Pons (tissue), 1 donor: Measurements from ENCODE around the gene MYLK3.
"Not testable (repeated sequence)": the region's sequence is repeated elsewhere in the genome, so short reads cannot be mapped to it uniquely, and the experiment has no call there.

ENCODE experiments used
- DNase-seq: peaks from one replicate; pipeline ENCODE4 v3.0.0-alpha.2; 2016; ENCODE audit warnings: low spot score

MYLK3 gene

DNA sequence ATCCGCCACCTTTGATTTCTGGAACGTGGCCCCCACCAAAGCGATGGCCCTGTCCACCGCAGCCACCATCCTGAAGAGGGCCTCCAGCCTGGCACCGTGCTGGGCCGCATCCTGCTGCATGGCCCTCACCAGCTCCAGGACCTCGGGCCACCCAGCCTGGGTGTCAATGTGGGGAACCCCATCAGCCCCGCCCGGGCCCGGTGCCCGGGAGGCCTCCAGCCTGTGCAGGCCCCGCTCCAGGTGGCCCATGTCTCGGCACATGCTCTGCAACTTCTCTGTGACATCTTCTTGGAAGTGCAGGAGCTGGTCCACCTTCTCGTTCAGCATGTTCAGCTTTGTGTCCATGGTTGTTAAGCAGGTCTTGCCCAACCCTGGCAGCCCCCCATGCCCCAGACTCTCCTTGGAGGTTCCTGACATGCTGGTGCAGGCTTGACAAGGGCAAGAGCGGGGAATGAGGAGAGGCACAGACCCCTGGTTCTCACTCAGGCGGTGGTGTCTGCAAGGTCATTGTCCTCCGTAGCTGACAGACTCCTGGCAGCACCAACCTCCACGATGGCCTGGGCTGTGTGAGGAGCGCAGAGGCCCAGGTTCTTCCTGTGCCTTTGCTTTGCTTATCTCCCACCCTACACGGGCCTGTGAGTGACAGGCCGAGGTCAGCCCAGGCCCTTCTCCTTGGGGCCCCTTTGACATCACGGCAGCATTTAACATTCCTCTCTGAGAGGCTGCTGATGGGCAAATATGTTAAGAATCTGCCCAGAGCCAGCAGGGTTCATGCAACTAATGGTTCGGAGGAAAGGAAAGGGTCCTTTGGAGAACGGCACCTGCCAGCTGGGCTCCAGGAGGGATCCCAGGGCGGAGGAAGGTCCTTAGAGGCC lies at the start of gene MYLK3:
Gene MYLK3, minus strand, starts transcription at position 568 of the 875 bp plus-strand sequence. Its CDS starts 151 bp downstream, at position 417.
- no peak for DNase-seq

DNA sequence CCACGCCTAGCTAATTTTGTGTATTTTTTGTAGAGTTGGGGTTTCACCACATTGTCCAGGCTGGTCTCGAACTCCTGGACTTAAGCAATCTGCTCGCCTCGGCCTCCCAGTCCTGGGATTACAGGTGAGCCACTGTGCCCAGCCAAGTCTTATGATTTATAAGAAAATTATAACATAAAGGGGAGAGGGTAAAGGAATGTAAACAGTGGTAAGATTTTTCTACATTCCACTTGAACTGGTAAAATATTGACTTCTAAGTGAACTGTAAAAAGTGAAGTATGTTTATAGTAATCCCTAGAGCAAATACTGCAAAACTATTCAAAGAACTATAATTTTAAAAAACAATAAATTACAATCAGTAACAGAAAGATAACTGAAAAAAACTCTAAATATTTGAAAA lies 49.4 kb upstream of the MYLK3 start:
- no peak for DNase-seq

DNA sequence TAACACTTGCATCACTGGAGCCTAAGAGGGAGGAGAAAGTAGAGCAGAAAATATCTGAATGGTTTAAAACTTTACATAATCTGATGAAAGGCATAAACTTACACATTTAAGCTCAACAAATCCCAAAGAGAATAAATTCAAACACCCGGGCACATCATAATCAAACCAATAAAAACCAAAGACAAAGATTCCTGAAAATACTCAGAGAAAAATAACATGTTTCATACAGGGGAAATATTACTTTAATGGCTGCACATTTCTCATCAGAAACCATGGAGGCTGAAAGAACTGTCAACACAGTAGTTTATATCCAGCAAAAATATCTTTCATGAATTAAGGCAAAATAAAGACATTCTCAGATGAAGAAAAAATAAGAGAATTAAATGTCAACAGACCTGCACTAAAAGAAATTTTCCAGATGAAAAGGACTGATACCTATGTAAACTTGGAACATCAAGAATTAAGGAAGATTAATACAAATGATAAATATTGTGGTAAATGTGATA lies 48.7 kb upstream of the MYLK3 start:
- DNase-seq: no peak

DNA sequence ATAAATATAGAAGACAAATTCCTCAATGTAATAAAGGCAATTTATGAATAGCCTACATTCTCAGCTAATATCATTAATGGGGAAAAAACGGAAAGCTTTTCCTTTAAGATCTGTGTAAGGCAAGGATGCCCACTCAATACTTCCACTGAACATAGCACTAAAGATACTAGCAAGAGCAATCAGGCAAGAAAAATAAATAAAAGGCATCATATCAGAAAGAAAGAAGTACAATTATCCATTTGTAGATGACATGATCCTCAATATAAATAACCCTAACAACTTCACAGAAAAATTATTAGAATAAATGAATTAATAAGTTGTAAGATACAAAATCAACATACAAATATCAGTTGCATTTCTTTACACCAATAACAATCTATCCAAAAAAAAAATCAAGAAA lies 45.7 kb upstream of the MYLK3 start:
- DNase-seq: no peak

- DNase-seq: no peak
Measured at GRCh38 chr16:46790599-46791270, 42.6 kb upstream of the MYLK3 start.

DNA sequence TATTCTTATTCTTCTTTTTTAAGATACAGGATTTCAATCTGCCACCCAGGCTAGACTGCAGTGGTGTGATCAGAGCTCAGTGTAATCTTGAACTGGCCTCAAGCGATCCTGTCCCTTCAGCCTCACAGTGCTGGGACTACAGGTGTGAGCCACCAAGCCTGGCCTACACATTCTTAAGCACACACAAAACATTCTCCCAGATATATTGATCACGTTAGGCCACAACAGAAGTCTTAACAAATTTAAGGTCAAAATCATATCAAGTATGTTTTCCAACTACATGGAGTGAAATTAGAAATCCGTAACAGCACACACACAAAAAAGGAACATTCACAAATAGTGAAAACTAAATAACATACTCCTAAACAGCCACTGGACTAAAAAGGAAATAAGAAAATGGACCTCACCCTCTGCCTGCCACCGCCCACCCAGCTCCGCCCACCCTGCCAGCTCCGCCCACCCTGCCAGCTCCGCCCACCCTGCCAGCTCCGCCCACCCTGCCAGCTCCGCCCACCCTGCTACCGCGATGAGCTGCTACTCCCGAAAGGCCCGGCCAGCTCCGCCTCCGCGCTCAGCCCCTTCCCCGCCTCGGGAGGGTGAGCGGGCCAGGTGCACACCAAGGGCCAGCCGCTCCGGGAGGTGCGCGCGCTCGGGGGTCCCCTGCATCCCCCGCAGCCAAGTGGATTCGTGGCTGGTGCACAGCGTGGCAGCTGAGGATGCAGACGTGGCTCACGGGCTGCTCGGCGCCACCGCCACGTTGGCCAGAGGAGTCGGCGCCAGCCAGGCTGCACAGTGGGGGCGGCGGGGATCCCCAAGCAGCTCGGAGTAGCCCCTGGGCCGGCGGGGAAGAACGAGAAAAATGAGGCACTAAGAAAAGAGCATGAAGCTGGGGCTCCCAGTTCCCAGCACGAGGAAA lies 41.6 kb upstream of the MYLK3 start:
- peak; percentile 46 for DNase-seq

GRCh38 chr16:46788891-46789474 lies 40.8 kb upstream of the MYLK3 start:
- no peak for DNase-seq

GRCh38 chr16:46787909-46788308 lies 39.8 kb upstream of the MYLK3 start:
- no peak for DNase-seq

- no peak for DNase-seq
Measured at GRCh38 chr16:46785076-46785845, 37.1 kb upstream of the MYLK3 start.

- not testable (repeated sequence) for DNase-seq
Measured at GRCh38 chr16:46784569-46784968, 36.4 kb upstream of the MYLK3 start.

GRCh38 chr16:46783800-46784199 lies 35.7 kb upstream of the MYLK3 start:
- DNase-seq: no peak

GRCh38 chr16:46782320-46782719 lies 34.2 kb upstream of the MYLK3 start:
- no peak for DNase-seq

GRCh38 chr16:46777804-46778203 lies 29.7 kb upstream of the MYLK3 start:
- no peak for DNase-seq

GRCh38 chr16:46775214-46775613 lies 27.1 kb upstream of the MYLK3 start:
- no peak for DNase-seq

DNA sequence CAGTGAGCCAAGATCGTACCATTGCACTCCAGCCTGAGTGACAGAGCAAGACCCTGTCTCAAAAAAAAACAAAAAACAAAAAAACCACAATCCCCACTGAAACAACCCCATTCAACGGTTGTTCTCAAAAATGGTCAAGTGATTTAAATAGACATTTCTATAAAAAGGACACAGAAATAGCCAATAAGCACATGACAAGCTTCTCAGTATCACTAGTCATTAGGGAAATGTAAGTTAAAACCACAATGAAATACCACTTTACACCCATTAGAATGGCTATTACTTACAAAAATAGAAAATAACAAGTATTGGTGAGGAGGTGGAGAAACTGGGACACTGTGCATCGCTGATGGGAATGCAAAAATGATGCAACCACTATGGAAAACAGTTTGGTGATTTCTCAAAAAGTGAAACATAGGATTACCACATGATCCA lies 26.6 kb upstream of the MYLK3 start:
- no peak for DNase-seq

- DNase-seq: no peak
Measured at GRCh38 chr16:46772463-46772862, 24.3 kb upstream of the MYLK3 start.

DNA sequence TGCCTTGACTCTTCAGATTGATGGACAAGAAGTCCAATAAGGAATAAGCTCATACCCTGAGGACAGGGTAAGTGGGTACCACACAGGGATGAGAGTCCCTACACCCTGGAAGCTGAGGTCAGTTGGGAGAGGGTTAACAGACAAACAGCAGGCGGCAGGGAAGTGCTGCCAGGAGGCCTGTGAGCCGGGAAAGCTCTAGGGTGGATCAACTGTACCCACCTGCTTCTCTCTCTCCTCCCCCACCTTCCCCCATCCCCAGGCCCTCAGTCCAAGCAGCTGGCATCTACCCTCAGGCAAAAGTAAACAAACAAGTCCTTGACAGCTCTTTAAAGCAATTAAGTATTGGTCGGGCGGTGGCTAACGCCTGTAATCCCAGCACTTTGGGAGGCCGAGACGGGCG lies 20.7 kb upstream of the MYLK3 start:
- DNase-seq: no peak

- DNase-seq: no peak
Measured at GRCh38 chr16:46765050-46765449, 16.9 kb upstream of the MYLK3 start.

- DNase-seq: no peak
Measured at GRCh38 chr16:46763147-46763546, 15.0 kb upstream of the MYLK3 start.

GRCh38 chr16:46762583-46762982 lies 14.4 kb upstream of the MYLK3 start:
- no peak for DNase-seq

DNA sequence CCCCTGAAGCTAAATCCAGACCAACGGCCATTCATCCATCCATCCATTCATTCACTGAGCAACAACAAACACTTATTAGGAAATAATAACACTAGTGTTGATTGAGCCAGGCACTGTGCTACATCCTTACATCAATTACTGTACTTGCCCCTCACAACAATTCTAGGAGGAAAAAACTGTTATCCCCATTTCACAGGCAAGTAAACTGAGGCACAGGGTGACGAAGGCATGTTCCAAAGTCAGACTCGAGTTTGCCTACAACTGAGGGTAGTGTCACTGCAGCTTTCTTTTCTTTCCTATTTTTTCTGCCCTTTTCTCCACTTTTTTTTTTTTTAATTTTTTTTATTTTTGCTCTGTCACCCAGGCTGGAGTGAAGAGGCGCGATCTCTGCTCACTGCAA lies 11.2 kb upstream of the MYLK3 start:
- DNase-seq: no peak
